Measurements from ENCODE around the gene TSC2. TPM values are rescaled to one million over a fixed set of nuclear protein-coding genes. Genes with fewer than 3 reads are reported as not detected.

Gene TSC2
- total RNA-seq, 6 experiments from 2014 or later: 25.7 to 124 (median 59.4) TPM

- intact Hi-C loops (cut with DNase I): no loop called here
- 80% methylated on average over 2 of the region's 44 CpGs for WGBS (ENCODE audit: insufficient coverage, low coverage, low lambda C conversion rate, missing lambda C conversion rate)
- no peak overlapping the region for H3K27ac ChIP-seq
Observed at GRCh38 chr16:2083876-2084780, 36.3 kb downstream of the TSC2 start.

GRCh38 chr16:2084895-2085625 lies 37.3 kb downstream of the TSC2 start:
- Histone ChIP-seq H3K36me3 (peaks cover 0 to 48% (median 7%) of the 10 kb centered on the region in 4 donors), H3K4me1 (peaks cover 0 to 59% (median 22%) of the 10 kb centered on the region in 4 donors), H3K27me3 (no peaks in the 10 kb centered on the region), H3K9me3 (no peaks in the 10 kb centered on the region), H3K27ac (peak overlapping the region in 1 of 3 donors; percentile 74), H3K4me3 (no peak overlapping the region)
- intact Hi-C loops (cut with DNase I): no loop called here
- TF ChIP-seq POLR2A (IDR thresholded peaks at IDR 0.05) (no peak), CTCF (IDR thresholded peaks at IDR 0.05) (no peak)
- 86% methylated on average over 4 of the region's 29 CpGs for WGBS (ENCODE audit: insufficient coverage, low coverage, low lambda C conversion rate, missing lambda C conversion rate)
- no peak for ATAC-seq
- DNase-seq: no peak

More at GRCh38 chr16:2083876-2084780, 36.3 kb downstream of the TSC2 start:
- DNase-seq: no peak
- no peak overlapping the region for H3K4me3 ChIP-seq
- H3K4me1 ChIP-seq: peaks cover 0 to 50% (median 17%) of the 10 kb centered on the region in 4 donors
- peaks cover 0 to 54% (median 5%) of the 10 kb centered on the region in 4 donors for H3K36me3 ChIP-seq
- H3K9me3 ChIP-seq: no peaks in the 10 kb centered on the region
- TF ChIP-seq CTCF (IDR thresholded peaks at IDR 0.05): no peak
- no peak for TF ChIP-seq POLR2A (IDR thresholded peaks at IDR 0.05)
- H3K27me3 ChIP-seq: no peaks in the 10 kb centered on the region
- no peak for ATAC-seq

DNA sequence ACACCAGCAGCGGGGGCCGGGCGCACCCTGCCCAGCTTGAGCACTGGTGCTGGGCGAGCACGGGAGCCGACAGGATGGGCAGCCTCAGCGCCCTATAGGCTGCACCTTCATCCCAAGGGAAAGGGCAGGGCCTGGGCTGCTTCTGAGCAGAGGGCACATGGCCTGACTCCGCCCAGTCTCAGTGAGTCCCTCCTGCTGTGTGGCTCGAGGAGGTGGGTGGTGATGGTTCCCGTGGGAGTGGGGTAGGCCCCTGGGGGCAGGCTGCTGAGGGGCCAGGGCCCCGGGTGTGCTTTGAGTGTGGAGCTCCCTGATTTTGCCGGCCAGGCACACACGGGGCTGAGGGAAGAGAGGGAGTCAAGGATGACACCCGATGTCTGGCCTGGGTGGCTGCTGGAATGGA lies 37.9 kb downstream of the TSC2 start:
- DNase-seq (no peak), ATAC-seq (no peak)
- H3K27ac ChIP-seq: peak overlapping the region in 1 of 3 donors; percentile 74
- H3K27me3 ChIP-seq: no peaks in the 10 kb centered on the region
- H3K9me3 ChIP-seq: no peaks in the 10 kb centered on the region
- no CpG with 5 or more reads among the region's 14 CpGs for WGBS (ENCODE audit: insufficient coverage, low coverage, low lambda C conversion rate, missing lambda C conversion rate)
- H3K4me1 ChIP-seq: peaks cover 0 to 65% (median 25%) of the 10 kb centered on the region in 4 donors
- TF ChIP-seq CTCF (IDR thresholded peaks at IDR 0.05) (no peak), POLR2A (IDR thresholded peaks at IDR 0.05) (no peak)
- peaks cover 0 to 49% (median 6%) of the 10 kb centered on the region in 4 donors for H3K36me3 ChIP-seq
- intact Hi-C loops (cut with DNase I): no loop called here
- H3K4me3 ChIP-seq: no peak overlapping the region

DNA sequence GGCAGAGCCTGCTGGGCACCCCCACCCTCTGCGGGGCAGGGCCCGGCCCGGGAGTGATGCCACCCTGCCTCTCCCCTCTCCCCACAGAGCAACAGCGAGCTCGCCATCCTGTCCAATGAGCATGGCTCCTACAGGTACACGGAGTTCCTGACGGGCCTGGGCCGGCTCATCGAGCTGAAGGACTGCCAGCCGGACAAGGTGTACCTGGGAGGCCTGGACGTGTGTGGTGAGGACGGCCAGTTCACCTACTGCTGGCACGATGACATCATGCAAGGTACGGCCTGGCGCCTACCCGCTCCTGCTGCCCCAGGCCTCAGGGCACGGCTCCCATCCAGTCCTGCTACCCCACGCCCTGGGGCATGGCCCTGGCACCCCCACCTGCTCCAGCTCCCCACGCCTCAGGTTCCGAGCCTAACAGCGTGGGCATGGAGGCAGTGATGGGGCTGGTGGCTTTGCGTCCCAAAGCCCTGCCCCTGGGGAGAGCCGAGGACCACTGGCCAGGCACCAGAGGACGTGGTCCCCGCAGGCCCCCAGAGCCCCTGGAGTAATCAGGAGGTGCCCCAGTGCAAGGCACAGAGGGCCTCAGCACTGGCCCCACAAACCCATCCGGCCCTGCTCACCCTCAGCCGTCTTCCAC lies 38.4 kb downstream of the TSC2 start:
- no peak for TF ChIP-seq CTCF (IDR thresholded peaks at IDR 0.05)
- TF ChIP-seq POLR2A (IDR thresholded peaks at IDR 0.05): no peak
- H3K4me3 ChIP-seq: no peak overlapping the region
- intact Hi-C loops (cut with DNase I): no loop called here
- peak in 2 of 4 donors; percentile 2 to 53 for ATAC-seq
- H3K9me3 ChIP-seq: no peaks in the 10 kb centered on the region
- peak overlapping the region in 1 of 3 donors; percentile 74 for H3K27ac ChIP-seq
- peak in 2 of 3 donors; percentile 76 to 95 for DNase-seq
- WGBS (ENCODE audit: insufficient coverage, low coverage, low lambda C conversion rate, missing lambda C conversion rate): 73% methylated on average over 7 of the region's 27 CpGs
- no peaks in the 10 kb centered on the region for H3K27me3 ChIP-seq
- peaks cover 0 to 68% (median 25%) of the 10 kb centered on the region in 4 donors for H3K4me1 ChIP-seq
- peaks cover 0 to 46% (median 6%) of the 10 kb centered on the region in 4 donors for H3K36me3 ChIP-seq

Measured in right lobe of liver (tissue), 6 donors.